ENCODE measurements around the gene CCDC192.

GRCh38 chr5:127941646-127942045, 238.5 kb downstream of the CCDC192 start:
- TF ChIP-seq CTCF (IDR thresholded peaks at IDR 0.05; ENCODE audit: insufficient read depth, low read length, poor library complexity, severe bottlenecking) = no peak
- TF ChIP-seq EZH2phosphoT487 (conservative IDR thresholded peaks at IDR 0.05; ENCODE audit: low read length) = no peak

All from SU-DHL-6 (cell line).